Type B pancreatic cell (in vitro differentiated cells): ENCODE measurements around the gene SLC35B3. TPM values are rescaled to one million over a fixed set of nuclear protein-coding genes. Genes with fewer than 3 reads are reported as not detected.
"Not testable (repeated sequence)": the region's sequence is repeated elsewhere in the genome, so short reads cannot be mapped to it uniquely, and the experiment has no call there.

ENCODE experiments used
- DNase-seq: peaks from one replicate; pipeline ENCODE4 v3.0.0; 2021; ENCODE audit warnings: mixed read lengths; ENCODE audit not compliant: unreplicated experiment; ENCODE audit errors: extremely low spot score
- H3K27ac Mint-ChIP-seq: 2 replicates; pipeline ENCODE4 v1.8.0; 2021; ENCODE audit warnings: mild to moderate bottlenecking, mixed read lengths
- H3K27me3 Mint-ChIP-seq: 2 replicates; pipeline ENCODE4 v1.8.0; 2021; ENCODE audit warnings: mixed read lengths
- H3K36me3 Mint-ChIP-seq: 2 replicates; pipeline ENCODE4 v1.8.0; 2021; ENCODE audit warnings: mixed read lengths
- H3K4me1 Mint-ChIP-seq: one replicate; pipeline ENCODE4 v1.8.0; 2021; ENCODE audit warnings: mixed read lengths; ENCODE audit not compliant: unreplicated experiment
- H3K4me3 Mint-ChIP-seq: 2 replicates; pipeline ENCODE4 v1.8.0; 2021; ENCODE audit warnings: mild to moderate bottlenecking, mixed read lengths
- H3K9me3 Mint-ChIP-seq: 2 replicates; pipeline ENCODE4 v1.8.0; 2021; ENCODE audit warnings: mixed read lengths
- CTCF ChIP-seq: fragments of 200-600 bp; sonication (generic); conservative IDR thresholded peaks from 2 replicates; pipeline ENCODE4 v1.5.0; 2021; ENCODE audit warnings: antibody characterized with exemption, mild to moderate bottlenecking
- total RNA-seq: library from RNA; stranded (reverse); gene quantifications from 2 replicates; pipeline ENCODE4 v1.2.1, GENCODE V29; 2021; ENCODE audit warnings: low replicate concordance

SLC35B3 gene
- total RNA-seq, 1 donor from 2014 or later: 21.5 TPM

DNA sequence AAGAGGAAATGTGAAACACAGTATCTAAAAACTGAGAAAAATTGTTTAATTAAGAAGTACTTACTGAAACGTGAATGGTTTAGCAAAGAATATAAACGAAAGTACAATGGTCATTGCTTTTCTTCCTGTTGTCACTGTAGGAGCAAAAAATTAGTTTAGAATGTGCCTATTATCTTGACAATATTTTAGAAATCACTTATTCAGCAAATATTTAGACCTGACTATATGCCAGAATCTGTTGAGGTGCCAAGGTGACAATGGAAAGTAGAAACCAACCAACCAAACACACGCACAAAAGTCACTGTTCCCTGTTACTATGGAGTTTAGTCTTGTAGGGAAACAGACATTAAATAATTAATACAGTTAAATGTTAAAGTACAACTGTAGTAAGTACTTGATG is 20.5 kb downstream of the SLC35B3 start:
- TF ChIP-seq CTCF: no peak
- H3K36me3 Mint-ChIP-seq: peaks cover 46% of the 10 kb centered on the region

GRCh38 chr6:8405946-8406345 is 29.4 kb downstream of the SLC35B3 start:
- H3K4me1 Mint-ChIP-seq, DNase-seq, H3K27me3 Mint-ChIP-seq, H3K4me3 Mint-ChIP-seq, H3K9me3 Mint-ChIP-seq, H3K27ac Mint-ChIP-seq: not testable (repeated sequence)
- H3K36me3 Mint-ChIP-seq: peaks cover 27% of the 10 kb centered on the region

More for the DNA sequence above, 20.5 kb downstream of the SLC35B3 start:
- no peaks in the 10 kb centered on the region for H3K9me3 Mint-ChIP-seq
- H3K4me1 Mint-ChIP-seq: no peaks in the 10 kb centered on the region
- H3K27me3 Mint-ChIP-seq: no peaks in the 10 kb centered on the region
- no peak for DNase-seq
- no peak overlapping the region for H3K4me3 Mint-ChIP-seq
- no peak overlapping the region for H3K27ac Mint-ChIP-seq

GRCh38 chr6:8402546-8402945 is 32.8 kb downstream of the SLC35B3 start:
- no peaks in the 10 kb centered on the region for H3K36me3 Mint-ChIP-seq
- no peak overlapping the region for H3K4me3 Mint-ChIP-seq
- no peaks in the 10 kb centered on the region for H3K9me3 Mint-ChIP-seq
- H3K27ac Mint-ChIP-seq: no peak overlapping the region
- no peaks in the 10 kb centered on the region for H3K27me3 Mint-ChIP-seq
- no peaks in the 10 kb centered on the region for H3K4me1 Mint-ChIP-seq
- no peak for DNase-seq
- TF ChIP-seq CTCF: no peak

DNA sequence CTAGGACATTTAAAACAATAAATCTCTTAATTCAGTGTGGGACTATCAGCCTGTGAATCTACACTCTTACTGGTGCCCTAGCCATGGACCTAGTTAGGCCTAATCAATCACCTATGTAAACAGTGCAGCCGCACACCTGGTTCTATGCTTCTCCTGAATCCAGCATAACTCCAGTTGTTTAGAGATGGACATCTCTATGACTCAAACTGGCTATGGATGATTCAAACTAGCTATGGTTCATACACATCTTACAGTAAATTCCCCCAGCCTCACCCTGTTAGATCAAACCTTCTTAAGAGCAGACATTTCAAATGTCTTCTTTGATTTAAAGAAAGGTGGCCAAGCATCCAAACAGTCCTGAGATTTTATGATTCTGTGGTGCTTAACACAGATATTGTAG is 34.7 kb downstream of the SLC35B3 start:
- Mint-ChIP-seq H3K4me3 (no peak overlapping the region), H3K27me3 (no peaks in the 10 kb centered on the region), H3K27ac (no peak overlapping the region), H3K36me3 (no peaks in the 10 kb centered on the region), H3K4me1 (no peaks in the 10 kb centered on the region), H3K9me3 (no peaks in the 10 kb centered on the region)
- DNase-seq: no peak
- TF ChIP-seq CTCF: no peak

- H3K4me1 Mint-ChIP-seq: peaks cover 14% of the 10 kb centered on the region
- no peak overlapping the region for H3K4me3 Mint-ChIP-seq
- DNase-seq: no peak
- H3K9me3 Mint-ChIP-seq: no peaks in the 10 kb centered on the region
- H3K36me3 Mint-ChIP-seq: no peaks in the 10 kb centered on the region
- no peak for TF ChIP-seq CTCF
- H3K27ac Mint-ChIP-seq: no peak overlapping the region
- H3K27me3 Mint-ChIP-seq: no peaks in the 10 kb centered on the region
These were observed 42.8 kb downstream of the SLC35B3 start for GRCh38 chr6:8392569-8392968.

- H3K27me3 Mint-ChIP-seq: no peaks in the 10 kb centered on the region
- TF ChIP-seq CTCF: no peak
- no peak overlapping the region for H3K27ac Mint-ChIP-seq
- no peaks in the 10 kb centered on the region for H3K36me3 Mint-ChIP-seq
- H3K4me1 Mint-ChIP-seq: peaks cover 14% of the 10 kb centered on the region
- DNase-seq: no peak
- H3K4me3 Mint-ChIP-seq: no peak overlapping the region
- H3K9me3 Mint-ChIP-seq: no peaks in the 10 kb centered on the region
These were observed 43.4 kb downstream of the SLC35B3 start for GRCh38 chr6:8391934-8392333.
